Type B pancreatic cell (in vitro differentiated cells): Measurements from ENCODE around the gene TMEM250. TPM values are rescaled to one million over a fixed set of nuclear protein-coding genes. Genes with fewer than 3 reads are reported as not detected.
A peak's percentile ranks its signal among the peaks of the same experiment; 100 is the strongest.

Experiments
- DNase-seq: peaks from one replicate; pipeline ENCODE4 v3.0.0; 2021; ENCODE audit warnings: mixed read lengths; ENCODE audit not compliant: unreplicated experiment; ENCODE audit errors: extremely low spot score
- H3K27ac Mint-ChIP-seq: 2 replicates; pipeline ENCODE4 v1.8.0; 2021; ENCODE audit warnings: mild to moderate bottlenecking, mixed read lengths
- H3K27me3 Mint-ChIP-seq: 2 replicates; pipeline ENCODE4 v1.8.0; 2021; ENCODE audit warnings: mixed read lengths
- H3K36me3 Mint-ChIP-seq: 2 replicates; pipeline ENCODE4 v1.8.0; 2021; ENCODE audit warnings: mixed read lengths
- H3K4me1 Mint-ChIP-seq: one replicate; pipeline ENCODE4 v1.8.0; 2021; ENCODE audit warnings: mixed read lengths; ENCODE audit not compliant: unreplicated experiment
- H3K4me3 Mint-ChIP-seq: 2 replicates; pipeline ENCODE4 v1.8.0; 2021; ENCODE audit warnings: mild to moderate bottlenecking, mixed read lengths
- H3K9me3 Mint-ChIP-seq: 2 replicates; pipeline ENCODE4 v1.8.0; 2021; ENCODE audit warnings: mixed read lengths
- CTCF ChIP-seq: fragments of 200-600 bp; sonication (generic); conservative IDR thresholded peaks from 2 replicates; pipeline ENCODE4 v1.5.0; 2021; ENCODE audit warnings: antibody characterized with exemption, mild to moderate bottlenecking
- total RNA-seq: library from RNA; stranded (reverse); gene quantifications from 2 replicates; pipeline ENCODE4 v1.2.1, GENCODE V29; 2021; ENCODE audit warnings: low replicate concordance

The TMEM250 gene
- total RNA-seq, 1 donor from 2014 or later = 37.9 TPM

DNA sequence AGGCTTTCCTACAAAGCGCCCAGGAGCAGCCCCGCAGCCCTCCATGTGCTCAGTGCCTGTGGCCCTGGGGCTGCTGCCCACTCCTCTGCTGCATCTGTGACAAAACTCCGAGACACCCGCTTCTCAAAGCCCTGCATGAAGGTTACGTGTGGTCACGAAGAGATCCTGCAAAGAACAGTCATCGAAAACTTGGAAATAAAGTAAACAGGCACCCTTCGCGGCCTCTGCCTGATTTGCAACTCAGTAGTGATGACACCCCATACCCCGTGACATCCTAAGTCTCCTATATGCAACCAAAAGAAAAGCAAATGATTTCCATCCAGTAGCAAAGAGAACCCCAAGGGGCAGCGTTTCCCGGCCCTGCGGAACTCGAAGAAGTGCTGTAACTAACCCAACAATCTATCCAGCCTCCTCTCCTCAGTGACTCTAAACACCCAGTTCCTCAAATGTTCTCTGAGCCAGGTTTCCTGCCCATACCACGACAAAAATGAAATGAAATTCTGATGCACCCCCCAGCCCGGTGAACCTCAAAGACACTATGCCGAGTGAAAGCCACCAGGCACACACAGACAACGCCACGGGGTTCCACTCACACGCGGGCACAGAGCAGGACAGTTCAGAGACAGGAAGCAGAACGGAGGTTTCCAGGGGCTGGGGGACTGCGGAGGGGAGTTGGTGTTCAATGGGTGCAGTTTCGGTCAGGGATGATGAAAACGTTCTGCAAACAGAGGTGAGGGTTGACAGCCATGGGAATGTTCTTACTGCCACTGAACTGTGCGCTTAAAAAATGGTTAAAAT, 42.6 kb downstream of the TMEM250 start:
- Mint-ChIP-seq H3K27me3 (no peaks in the 10 kb centered on the region), H3K9me3 (no peaks in the 10 kb centered on the region), H3K27ac (no peak overlapping the region), H3K4me1 (no peaks in the 10 kb centered on the region), H3K4me3 (peak overlapping the region; percentile 60), H3K36me3 (peaks cover 4% of the 10 kb centered on the region)
- TF ChIP-seq CTCF = no peak
- no peak for DNase-seq

- Mint-ChIP-seq H3K27ac (no peak overlapping the region), H3K27me3 (no peaks in the 10 kb centered on the region), H3K9me3 (no peaks in the 10 kb centered on the region), H3K36me3 (peaks cover 4% of the 10 kb centered on the region), H3K4me3 (no peak overlapping the region), H3K4me1 (no peaks in the 10 kb centered on the region)
- DNase-seq = no peak
- TF ChIP-seq CTCF = no peak
Measured at GRCh38 chr9:136075134-136075841, 43.4 kb downstream of the TMEM250 start.

DNA sequence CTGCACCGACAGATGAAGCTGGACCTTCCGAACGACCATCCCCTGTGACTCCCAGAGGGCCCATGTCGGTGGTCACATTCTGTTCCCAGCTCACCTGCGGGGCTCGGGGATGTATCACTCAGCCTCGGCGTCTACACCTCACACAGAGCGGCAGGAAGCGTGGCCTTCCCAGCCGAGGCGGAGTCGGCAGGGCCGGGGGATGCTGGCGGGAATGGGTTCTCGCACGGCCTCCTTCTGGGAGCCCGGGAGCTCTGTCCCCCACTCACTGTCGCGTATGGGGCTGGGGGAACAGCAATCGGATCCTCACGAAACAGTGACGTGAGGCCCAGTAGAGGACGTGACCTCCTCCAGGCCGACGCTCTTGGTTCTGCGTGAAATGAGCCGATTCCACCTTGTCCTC, 44.0 kb downstream of the TMEM250 start:
- H3K36me3 Mint-ChIP-seq = peaks cover 4% of the 10 kb centered on the region
- no peak overlapping the region for H3K27ac Mint-ChIP-seq

More for the DNA sequence above, 44.0 kb downstream of the TMEM250 start:
- Mint-ChIP-seq H3K9me3 (no peaks in the 10 kb centered on the region), H3K4me1 (no peaks in the 10 kb centered on the region), H3K4me3 (no peak overlapping the region), H3K27me3 (no peaks in the 10 kb centered on the region)
- no peak for TF ChIP-seq CTCF
- no peak for DNase-seq

Other genes starting within 250 kb of the TMEM250 start
- 33.9 and 58.2 TPM in 2 replicates for gene CAMSAP1, start 211.3 kb downstream of the TMEM250 start, total RNA-seq
- gene UBAC1, start 157.5 kb downstream of the TMEM250 start, total RNA-seq = 34.5 and 45.2 TPM in 2 replicates
- 9.3 and 15.1 TPM in 2 replicates for gene NACC2, start 23.6 kb downstream of the TMEM250 start, total RNA-seq
- 0.10 and 0.90 TPM in 2 replicates for gene LHX3, start 86.3 kb upstream of the TMEM250 start, total RNA-seq
- 15.6 and 23.6 TPM in 2 replicates for gene QSOX2, start 126.9 kb upstream of the TMEM250 start, total RNA-seq
- gene CCDC187, start 185.2 kb upstream of the TMEM250 start, total RNA-seq = 0.69 and 0.70 TPM in 2 replicates
- gene GPSM1, start 208.7 kb upstream of the TMEM250 start, total RNA-seq = 29.2 and 56.2 TPM in 2 replicates
- gene DNLZ, start 244.9 kb upstream of the TMEM250 start, total RNA-seq = 10.4 and 14.0 TPM in 2 replicates